ENCODE data around the gene CAPN2.

The CAPN2 gene

GRCh38 chr1:223741861-223742260, 29.5 kb downstream of the CAPN2 start:
- H3K79me2 ChIP-seq (ENCODE audit: insufficient read depth, low read length) = no peaks in the 10 kb centered on the region
- H2AFZ ChIP-seq (ENCODE audit: low read depth, low read length, severe bottlenecking) = no peak overlapping the region
- H3K9ac ChIP-seq (ENCODE audit: low read length) = no peak overlapping the region
- H4K20me1 ChIP-seq (ENCODE audit: low read depth, low read length) = no peaks in the 10 kb centered on the region
- H3K27me3 ChIP-seq (ENCODE audit: low read length) = no peaks in the 10 kb centered on the region
- H3K4me3 ChIP-seq (ENCODE audit: insufficient read depth, low read length, poor library complexity, severe bottlenecking) = no peak overlapping the region
- H3K4me2 ChIP-seq (ENCODE audit: low read depth, low read length, poor library complexity, severe bottlenecking) = no peak overlapping the region
- no peak for TF ChIP-seq EZH2phosphoT487 (conservative IDR thresholded peaks at IDR 0.05; ENCODE audit: low read length)
- TF ChIP-seq, protein P1, sequence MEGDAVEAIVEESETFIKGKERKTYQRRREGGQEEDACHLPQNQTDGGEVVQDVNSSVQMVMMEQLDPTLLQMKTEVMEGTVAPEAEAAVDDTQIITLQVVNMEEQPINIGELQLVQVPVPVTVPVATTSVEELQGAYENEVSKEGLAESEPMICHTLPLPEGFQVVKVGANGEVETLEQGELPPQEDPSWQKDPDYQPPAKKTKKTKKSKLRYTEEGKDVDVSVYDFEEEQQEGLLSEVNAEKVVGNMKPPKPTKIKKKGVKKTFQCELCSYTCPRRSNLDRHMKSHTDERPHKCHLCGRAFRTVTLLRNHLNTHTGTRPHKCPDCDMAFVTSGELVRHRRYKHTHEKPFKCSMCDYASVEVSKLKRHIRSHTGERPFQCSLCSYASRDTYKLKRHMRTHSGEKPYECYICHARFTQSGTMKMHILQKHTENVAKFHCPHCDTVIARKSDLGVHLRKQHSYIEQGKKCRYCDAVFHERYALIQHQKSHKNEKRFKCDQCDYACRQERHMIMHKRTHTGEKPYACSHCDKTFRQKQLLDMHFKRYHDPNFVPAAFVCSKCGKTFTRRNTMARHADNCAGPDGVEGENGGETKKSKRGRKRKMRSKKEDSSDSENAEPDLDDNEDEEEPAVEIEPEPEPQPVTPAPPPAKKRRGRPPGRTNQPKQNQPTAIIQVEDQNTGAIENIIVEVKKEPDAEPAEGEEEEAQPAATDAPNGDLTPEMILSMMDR (IDR thresholded peaks at IDR 0.05; ENCODE audit: insufficient read depth, low read length, poor library complexity, severe bottlenecking) = no peak
- H3K27ac ChIP-seq (ENCODE audit: low read depth, low read length) = no peak overlapping the region
- H3K9me3 ChIP-seq (ENCODE audit: insufficient read depth, low read length) = no peaks in the 10 kb centered on the region
- no peaks in the 10 kb centered on the region for H3K9me2 ChIP-seq (replicated peaks; ENCODE audit: insufficient read depth, low read length)
- H3F3A ChIP-seq (ENCODE audit: insufficient read depth) = no peaks in the 10 kb centered on the region
- H3K36me3 ChIP-seq (ENCODE audit: low read length) = no peaks in the 10 kb centered on the region

DNA sequence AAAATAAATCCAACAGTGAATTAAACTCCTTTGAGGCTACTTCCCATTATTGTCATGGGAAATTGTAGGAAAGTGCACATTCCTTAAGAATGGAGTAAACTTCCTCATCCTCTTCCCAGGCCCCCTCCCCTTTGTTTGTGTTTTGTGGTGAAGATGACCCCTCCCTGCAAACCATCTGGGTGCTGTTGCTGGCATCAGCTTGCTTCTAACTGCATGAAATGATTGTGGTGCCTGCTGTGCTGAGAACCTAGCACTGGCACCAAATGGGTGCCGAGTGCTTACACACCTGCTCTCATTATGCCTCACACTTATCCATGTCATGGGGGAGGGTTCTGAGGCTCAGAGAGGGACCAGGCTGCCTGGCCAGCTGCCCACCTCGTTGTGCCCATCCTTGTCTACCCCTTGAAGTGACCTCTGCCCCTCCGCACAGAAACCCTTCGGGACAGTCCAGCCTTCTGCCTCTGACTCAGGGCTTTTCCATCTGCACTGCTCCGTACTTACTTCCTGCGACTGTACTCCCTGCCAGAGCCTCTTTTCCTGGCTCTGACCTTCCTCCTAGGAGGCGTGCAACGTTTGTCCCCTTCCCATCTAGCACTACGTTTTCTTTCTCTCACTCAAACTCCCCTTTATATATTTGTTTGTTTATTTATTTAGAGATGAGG, 30.6 kb downstream of the CAPN2 start:
- Histone ChIP-seq H4K20me1 (ENCODE audit: low read depth, low read length) (no peaks in the 10 kb centered on the region), H3K4me2 (ENCODE audit: low read depth, low read length, poor library complexity, severe bottlenecking) (no peak overlapping the region), H3K4me3 (ENCODE audit: insufficient read depth, low read length, poor library complexity, severe bottlenecking) (no peak overlapping the region), H2AFZ (ENCODE audit: low read depth, low read length, severe bottlenecking) (no peak overlapping the region), H3K36me3 (ENCODE audit: low read length) (no peaks in the 10 kb centered on the region), H3K9me2 (replicated peaks; ENCODE audit: insufficient read depth, low read length) (no peaks in the 10 kb centered on the region), H3K9me3 (ENCODE audit: insufficient read depth, low read length) (no peaks in the 10 kb centered on the region), H3F3A (ENCODE audit: insufficient read depth) (no peaks in the 10 kb centered on the region), H3K27me3 (ENCODE audit: low read length) (no peaks in the 10 kb centered on the region), H3K79me2 (ENCODE audit: insufficient read depth, low read length) (no peaks in the 10 kb centered on the region), H3K27ac (ENCODE audit: low read depth, low read length) (no peak overlapping the region), H3K9ac (ENCODE audit: low read length) (no peak overlapping the region)
- TF ChIP-seq, protein P1 (IDR thresholded peaks at IDR 0.05; ENCODE audit: insufficient read depth, low read length, poor library complexity, severe bottlenecking) = no peak
- TF ChIP-seq EZH2phosphoT487 (conservative IDR thresholded peaks at IDR 0.05; ENCODE audit: low read length) = no peak

DNA sequence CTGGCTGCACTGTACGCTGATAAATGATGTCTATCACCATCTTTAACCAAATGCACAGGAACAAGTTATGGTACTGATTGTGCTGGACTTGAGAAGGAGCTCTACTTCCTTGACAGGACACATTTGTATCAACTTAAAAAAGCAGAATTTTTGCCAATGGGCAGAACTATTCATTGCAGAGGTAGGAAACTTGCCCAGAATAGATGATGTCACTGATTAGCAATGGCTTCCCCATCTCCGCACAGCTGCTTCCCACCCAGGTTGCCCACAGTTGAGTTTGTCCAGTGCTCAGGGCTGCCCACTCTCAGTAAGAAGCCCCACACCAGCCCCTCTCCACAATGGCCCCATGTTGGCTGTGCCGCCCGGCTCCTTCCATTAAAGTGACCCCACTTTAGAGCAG, 33.4 kb downstream of the CAPN2 start:
- H3K27me3 ChIP-seq (ENCODE audit: low read length) = no peaks in the 10 kb centered on the region
- no peak overlapping the region for H2AFZ ChIP-seq (ENCODE audit: low read depth, low read length, severe bottlenecking)
- no peaks in the 10 kb centered on the region for H3F3A ChIP-seq (ENCODE audit: insufficient read depth)
- H3K9me3 ChIP-seq (ENCODE audit: insufficient read depth, low read length) = no peaks in the 10 kb centered on the region
- H3K27ac ChIP-seq (ENCODE audit: low read depth, low read length) = no peak overlapping the region
- H3K4me2 ChIP-seq (ENCODE audit: low read depth, low read length, poor library complexity, severe bottlenecking) = no peak overlapping the region
- H3K36me3 ChIP-seq (ENCODE audit: low read length) = no peaks in the 10 kb centered on the region
- H3K9me2 ChIP-seq (replicated peaks; ENCODE audit: insufficient read depth, low read length) = no peaks in the 10 kb centered on the region
- no peaks in the 10 kb centered on the region for H4K20me1 ChIP-seq (ENCODE audit: low read depth, low read length)
- no peak overlapping the region for H3K9ac ChIP-seq (ENCODE audit: low read length)
- TF ChIP-seq, protein P1 (IDR thresholded peaks at IDR 0.05; ENCODE audit: insufficient read depth, low read length, poor library complexity, severe bottlenecking) = no peak
- TF ChIP-seq EZH2phosphoT487 (conservative IDR thresholded peaks at IDR 0.05; ENCODE audit: low read length) = no peak
- no peak overlapping the region for H3K4me3 ChIP-seq (ENCODE audit: insufficient read depth, low read length, poor library complexity, severe bottlenecking)
- no peaks in the 10 kb centered on the region for H3K79me2 ChIP-seq (ENCODE audit: insufficient read depth, low read length)

Data from SU-DHL-6 (cell line).